Activated CD8-positive, alpha-beta memory T cell treated with anti-CD3 and anti-CD28 coated beads for 36 hours (primary cell): Measurements from ENCODE around the gene SLC36A2. TPM values are rescaled to one million over a fixed set of nuclear protein-coding genes. Genes with fewer than 3 reads are reported as not detected.

Experiments
- CTCF ChIA-PET: fragments of 350-600 bp; sonication (Branson Sonifier 250); formaldehyde crosslinking; loops from one replicate; lab custom pipeline; 2021; ENCODE audit warnings: antibody characterized with exemption; lab: Charles Lee
- POLR2A ChIA-PET: fragments of 350-600 bp; sonication (Branson Sonifier 250); formaldehyde crosslinking; loops from one replicate; lab custom pipeline; 2021; ENCODE audit warnings: antibody characterized with exemption; lab: Charles Lee
- total RNA-seq, 2 experiments: library from RNA; stranded (reverse); gene quantifications; one replicate each; pipeline ENCODE4 v1.2.3, GENCODE V29; 2021

The SLC36A2 gene
- total RNA-seq, 2 experiments from 2014 or later = not detected

DNA sequence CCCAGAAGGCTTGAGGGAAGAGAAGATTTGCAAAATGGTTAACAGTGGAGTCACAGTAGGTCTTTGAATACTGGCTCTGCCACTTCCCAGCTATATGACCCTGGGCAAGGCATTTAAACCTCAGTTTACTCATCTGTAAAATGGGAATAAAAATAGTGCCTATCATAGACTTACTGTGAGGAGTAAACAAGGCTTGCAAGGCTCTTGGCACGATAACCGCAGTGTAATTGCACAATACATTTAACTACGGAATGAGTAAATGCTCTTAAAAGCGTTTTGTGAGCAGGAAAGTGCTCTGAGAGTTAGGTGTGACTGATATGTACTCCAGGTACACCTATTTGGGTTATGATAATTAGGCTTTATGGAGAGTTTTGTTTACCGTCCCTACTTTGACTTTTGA, 52.2 kb downstream of the SLC36A2 start:
- CTCF ChIA-PET = no interaction called here

GRCh38 chr5:151293624-151294023, 53.7 kb downstream of the SLC36A2 start:
- CTCF ChIA-PET = no interaction called here
- POLR2A ChIA-PET = no interaction called here

More for the DNA sequence above, 52.2 kb downstream of the SLC36A2 start:
- POLR2A ChIA-PET = no interaction called here

DNA sequence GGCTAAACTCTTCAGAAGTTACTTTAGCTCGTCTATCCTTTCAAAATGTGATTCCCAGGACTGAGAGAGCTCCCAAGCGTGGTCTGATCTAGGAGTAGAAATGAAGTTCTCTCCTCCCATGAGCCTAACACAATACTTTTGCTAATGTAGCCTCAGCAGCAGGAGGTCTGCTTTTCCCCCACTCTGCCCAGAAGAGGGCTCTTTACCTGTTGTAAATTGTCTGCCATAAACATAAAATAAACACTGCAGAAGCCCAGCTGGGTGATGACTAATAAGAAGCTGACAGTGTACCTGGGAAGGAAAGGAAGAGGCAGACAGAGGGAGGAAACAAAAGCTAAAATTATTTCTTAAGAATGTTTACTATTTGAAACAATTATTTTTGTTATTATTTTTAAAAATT, 59.2 kb downstream of the SLC36A2 start:
- CTCF ChIA-PET = interaction anchor here (0.8 to 1.3 kb wide), 2 partner anchors 10 to 364 kb away, joined by 3 to 5 read pairs; no protein-coding TSS in a partner anchor
- POLR2A ChIA-PET = no interaction called here

DNA sequence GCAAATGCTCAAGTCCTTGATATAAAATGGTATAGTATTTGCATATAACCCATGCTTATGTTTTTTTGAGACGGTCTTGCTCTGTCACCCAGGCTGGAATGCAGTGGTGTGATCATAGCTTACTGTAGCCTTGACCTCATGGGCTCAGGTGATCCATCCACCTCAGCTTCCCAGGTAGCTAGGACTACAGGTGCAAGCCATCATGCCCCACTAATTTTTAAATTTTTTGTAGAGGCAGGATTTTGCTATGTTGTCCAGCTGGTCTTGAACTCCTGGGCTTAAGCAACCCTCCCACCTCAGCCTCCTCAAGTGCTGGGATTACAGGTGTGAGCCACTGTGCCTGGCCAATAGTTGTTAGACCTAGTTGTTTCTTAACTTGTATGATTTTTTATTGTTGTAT, 61.1 kb downstream of the SLC36A2 start:
- ChIA-PET POLR2A (no interaction called here), CTCF (no interaction called here)

DNA sequence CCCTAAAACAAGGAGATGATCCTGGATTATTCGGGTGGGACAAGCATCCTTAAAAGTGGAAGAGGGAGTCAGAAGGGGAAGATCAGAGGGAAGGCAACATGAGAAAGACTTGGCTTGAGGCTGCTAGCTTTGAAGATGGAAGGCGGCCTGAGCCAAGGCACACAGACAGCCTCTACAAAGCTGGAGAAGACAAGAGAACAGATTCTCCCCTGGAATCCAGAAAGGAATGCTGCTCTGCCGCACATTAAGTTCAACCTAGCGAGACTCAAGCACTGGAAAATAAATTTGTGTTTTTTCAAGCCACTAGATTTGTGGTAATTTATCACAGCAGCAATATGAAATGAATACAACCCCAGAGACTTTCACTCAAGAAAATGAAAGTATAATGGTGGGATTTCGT, 61.7 kb downstream of the SLC36A2 start:
- ChIA-PET POLR2A (no interaction called here), CTCF (no interaction called here)

- POLR2A ChIA-PET = no interaction called here
- CTCF ChIA-PET = no interaction called here
Measured at GRCh38 chr5:151284392-151284967, 62.9 kb downstream of the SLC36A2 start.

- POLR2A ChIA-PET = no interaction called here
- CTCF ChIA-PET = no interaction called here
Measured at GRCh38 chr5:151283120-151283825, 64.1 kb downstream of the SLC36A2 start.

DNA sequence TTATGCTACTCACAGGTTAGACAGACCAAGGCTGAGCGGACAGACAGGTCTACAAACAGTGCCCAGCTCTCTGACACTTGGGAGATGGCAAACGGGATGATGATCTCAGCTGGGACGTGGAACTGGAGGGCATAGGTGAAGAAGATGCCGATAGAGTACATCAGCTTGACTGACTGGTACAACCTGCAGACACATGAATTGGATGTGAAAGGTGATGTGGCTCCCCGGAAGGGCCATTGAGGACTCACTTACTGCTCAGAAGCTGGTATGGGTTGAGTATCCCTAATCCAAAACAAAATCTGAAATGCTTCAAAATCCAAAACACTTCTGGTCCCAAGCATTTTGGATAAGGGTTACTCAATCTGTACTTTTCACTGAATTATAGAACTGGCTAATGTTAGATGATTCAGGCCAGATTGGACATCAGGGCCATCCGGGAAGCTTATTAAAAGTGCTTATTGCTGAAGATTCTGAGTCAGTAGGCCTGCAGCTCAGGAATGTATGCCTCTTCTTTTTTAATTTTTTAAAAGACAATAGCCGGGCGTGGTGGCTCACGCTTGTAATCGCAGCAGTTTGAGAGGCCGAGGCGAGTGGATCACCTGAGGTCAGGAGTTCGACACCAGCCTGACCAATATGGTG, 66.2 kb downstream of the SLC36A2 start:
- CTCF ChIA-PET = interaction anchor here (1.7 kb wide), 1 partner anchor 35 kb away, joined by 6 read pairs; no protein-coding TSS in a partner anchor
- POLR2A ChIA-PET = no interaction called here

DNA sequence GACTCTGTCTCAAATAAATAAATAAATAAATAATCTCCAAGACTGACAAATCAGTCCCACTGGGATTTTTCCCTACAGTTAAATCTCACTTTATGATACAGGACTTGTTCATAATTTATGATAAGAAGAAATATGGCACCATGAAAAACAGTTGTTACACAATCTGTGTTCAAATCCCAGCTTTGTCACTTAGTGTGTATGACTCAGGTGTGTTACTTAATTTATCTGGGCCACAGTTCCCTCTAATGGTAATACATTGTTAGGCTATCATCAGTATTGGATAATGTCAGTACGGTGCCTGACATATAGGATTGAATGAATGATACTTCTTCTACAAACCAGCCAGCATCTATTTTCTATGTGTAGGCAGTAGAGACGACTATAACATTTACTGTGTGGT, 66.9 kb downstream of the SLC36A2 start:
- POLR2A ChIA-PET = no interaction called here
- CTCF ChIA-PET = no interaction called here

- ChIA-PET POLR2A (no interaction called here), CTCF (no interaction called here)
Measured at GRCh38 chr5:151278845-151279244, 68.5 kb downstream of the SLC36A2 start.

- ChIA-PET CTCF (no interaction called here), POLR2A (no interaction called here)
Measured at GRCh38 chr5:151275803-151276202, 71.6 kb downstream of the SLC36A2 start.

DNA sequence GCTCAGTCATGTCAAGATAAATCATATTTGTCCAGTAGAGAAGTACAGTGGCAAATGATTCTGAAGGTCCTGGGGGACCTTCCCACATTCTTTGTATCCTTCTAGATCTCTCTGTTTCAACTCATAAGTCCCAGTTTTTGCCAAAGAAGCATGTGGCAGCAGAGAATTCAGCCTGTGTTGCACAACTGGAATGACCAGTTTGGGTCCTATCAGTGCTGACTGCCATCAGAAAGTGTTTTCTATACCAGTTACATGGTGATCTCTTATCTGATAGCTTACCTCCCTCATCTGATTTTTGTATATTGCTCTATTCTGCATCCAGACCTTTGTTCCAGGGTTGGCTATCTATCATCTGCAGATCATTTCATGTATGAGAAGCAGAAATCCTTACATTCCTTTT, 72.7 kb downstream of the SLC36A2 start:
- ChIA-PET CTCF (interaction anchor here (0.7 kb wide), 1 partner anchor 226 kb away, joined by 3 read pairs; no protein-coding TSS in a partner anchor), POLR2A (no interaction called here)

DNA sequence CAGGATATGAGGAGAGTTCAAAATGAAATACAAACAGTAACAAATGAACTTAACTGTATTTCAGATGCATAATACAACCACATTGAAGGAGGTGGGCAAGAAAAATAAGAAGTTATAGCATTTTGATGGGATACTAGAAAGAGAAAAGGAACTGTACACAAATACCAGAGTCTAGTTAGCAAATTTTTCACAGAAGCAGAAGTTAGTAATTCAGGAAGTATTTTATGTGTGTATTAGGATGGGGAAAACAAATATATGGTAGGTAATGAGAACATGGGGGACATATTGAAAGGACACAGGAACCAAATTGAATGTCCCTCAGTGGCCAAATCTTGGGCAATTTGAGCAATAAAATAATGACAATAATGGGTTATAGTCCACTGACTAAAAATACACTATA, 76.0 kb downstream of the SLC36A2 start:
- ChIA-PET CTCF (no interaction called here), POLR2A (no interaction called here)

DNA sequence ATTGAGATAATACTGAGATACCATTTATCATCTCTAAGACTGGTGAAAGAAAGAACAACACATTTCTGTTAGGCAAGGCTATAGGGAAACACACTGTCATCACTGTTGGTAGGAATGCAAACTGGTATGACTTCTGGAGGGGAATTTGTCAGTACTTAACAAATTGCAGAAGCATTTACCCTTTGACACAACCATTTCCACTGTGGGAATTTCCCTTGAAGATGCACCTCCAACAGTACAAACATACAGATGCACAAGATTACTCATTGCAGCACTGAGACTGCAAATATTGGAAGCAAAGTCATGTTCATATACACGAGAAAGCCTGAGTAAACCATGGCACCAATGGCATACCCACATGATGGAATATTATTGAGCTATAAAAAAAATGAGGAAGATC, 76.8 kb downstream of the SLC36A2 start:
- ChIA-PET CTCF (no interaction called here), POLR2A (no interaction called here)

GRCh38 chr5:151267491-151268260, 79.7 kb downstream of the SLC36A2 start:
- POLR2A ChIA-PET = no interaction called here

More at GRCh38 chr5:151267491-151268260, 79.7 kb downstream of the SLC36A2 start:
- CTCF ChIA-PET = no interaction called here

Other genes with a start within 250 kb of the SLC36A2 start
- gene ANXA6, start 189.8 kb downstream of the SLC36A2 start, total RNA-seq = 100 to 1,000 TPM; 480 to 490 TPM
- 10 to 100 TPM; 36.6 to 38.7 TPM for gene CCDC69, start 123.5 kb downstream of the SLC36A2 start, total RNA-seq
- gene GM2A, start 94.4 kb downstream of the SLC36A2 start, total RNA-seq = 10 to 100 TPM; 12.8 to 14.9 TPM
- not detected for gene SLC36A3, start 43.8 kb downstream of the SLC36A2 start, total RNA-seq
- 1 to 10 TPM; 6.3 to 6.4 TPM for gene SLC36A1, start 100.0 kb upstream of the SLC36A2 start, total RNA-seq
- not detected for gene FAT2, start 243.8 kb upstream of the SLC36A2 start, total RNA-seq